ENCODE data around the gene ZNF630.

- TF ChIP-seq CTCF (IDR thresholded peaks at IDR 0.05; ENCODE audit: low read depth, low read length, poor library complexity, severe bottlenecking): no peak
- TF ChIP-seq EZH2phosphoT487 (IDR thresholded peaks at IDR 0.05; ENCODE audit: borderline replicate concordance, low read length): no peak
Observed at GRCh38 chrX:48064261-48064660, 7.2 kb downstream of the ZNF630 start.
